ENCODE measurements around the gene PROSER1. TPM values are rescaled to one million over a fixed set of nuclear protein-coding genes. Genes with fewer than 3 reads are reported as not detected.
"Not testable (repeated sequence)": the region's sequence is repeated elsewhere in the genome, so short reads cannot be mapped to it uniquely, and the experiment has no call there.

PROSER1 gene
- total RNA-seq = 10 to 100 TPM in 6 of 8 experiments, 1 to 10 TPM in 2; 6.3 to 43.2 (median 14.1) TPM

- in situ Hi-C loops (cut with MboI; ENCODE audit: low pct_unique_long_range_greater_than_20kb in 2 of 9, low sequenced_read_pairs in 9 of 9, unreplicated experiment in 9 of 9) = loop anchor here in 2 of 9 experiments (25.0 kb wide), 1 partner anchor 574 kb away; the partner anchor contains the start of gene LHFPL6 (in 2 of the 2)
- H3K4me1 ChIP-seq (replicated peaks in 1 of 2) = peaks cover 20 to 28% of the 10 kb centered on the region in 2 donors
- H3K27ac ChIP-seq = peak within 1 kb of the TSS; percentile 98 to 99
- peak; percentile 84 to 97 (median 96) for ATAC-seq (replicated peaks in 6 of 8)
- 0 to 5% (median 1%) methylated on average over 1 to 9 of the region's 41 CpGs; no CpG with 5 or more reads in 4 of the 10 experiments for WGBS, 10 experiments
- peak within 1 kb of the TSS; percentile 48 to 94 (median 57) for H3K4me3 ChIP-seq
Measured at GRCh38 chr13:39037880-39038568, at the start of gene PROSER1, which contains the start of gene NHLRC3. Gene PROSER1 (minus strand): TSS chr13:39038089. CDS start chr13:39037242, 847 bp downstream. Gene NHLRC3 (plus strand): TSS chr13:39038456. CDS start chr13:39038640, 184 bp downstream.

- in situ Hi-C loops (cut with MboI; ENCODE audit: low pct_unique_long_range_greater_than_20kb in 2 of 9, low sequenced_read_pairs in 9 of 9, unreplicated experiment in 9 of 9); H3K4me1 ChIP-seq (replicated peaks in 1 of 2); H3K27ac ChIP-seq; ATAC-seq (replicated peaks in 6 of 8); H3K4me3 ChIP-seq: not testable (repeated sequence)
- WGBS, 10 experiments = 0 to 60% (median 21%) methylated on average over 1 of the region's 1 CpG; no CpG with 5 or more reads in 6 of the 10 experiments
Measured at GRCh38 chr13:39086251-39086945, 48.5 kb upstream of the PROSER1 start.

- H3K27ac ChIP-seq = no peak overlapping the region
- H3K4me3 ChIP-seq = no peak overlapping the region
- H3K4me1 ChIP-seq (replicated peaks in 1 of 2) = no peaks in the 10 kb centered on the region
- 0 to 100% (median 70%) methylated on average over 1 to 3 of the region's 3 CpGs; no CpG with 5 or more reads in 4 of the 10 experiments for WGBS, 10 experiments
- no peak for ATAC-seq (replicated peaks in 6 of 8)
- in situ Hi-C loops (cut with MboI; ENCODE audit: low pct_unique_long_range_greater_than_20kb in 2 of 9, low sequenced_read_pairs in 9 of 9, unreplicated experiment in 9 of 9) = loop anchor here in 1 of 9 experiments (25.0 kb wide), 1 partner anchor 538 kb away; the partner anchor contains the start of gene LHFPL6
Measured at GRCh38 chr13:39073983-39074382, 36.1 kb upstream of the PROSER1 start.

GRCh38 chr13:39072842-39073241 is 35.0 kb upstream of the PROSER1 start:
- 50 to 92% (median 60%) methylated on average over 1 to 2 of the region's 2 CpGs; no CpG with 5 or more reads in 6 of the 10 experiments for WGBS, 10 experiments
- no peak for ATAC-seq (replicated peaks in 6 of 8)
- no peaks in the 10 kb centered on the region for H3K4me1 ChIP-seq (replicated peaks in 1 of 2)
- no peak overlapping the region for H3K4me3 ChIP-seq
- in situ Hi-C loops (cut with MboI; ENCODE audit: low pct_unique_long_range_greater_than_20kb in 2 of 9, low sequenced_read_pairs in 9 of 9, unreplicated experiment in 9 of 9) = loop anchor here in 1 of 9 experiments (25.0 kb wide), 1 partner anchor 539 kb away; the partner anchor contains the start of gene LHFPL6
- no peak overlapping the region for H3K27ac ChIP-seq

- no peak overlapping the region for H3K27ac ChIP-seq
- H3K4me1 ChIP-seq (replicated peaks in 1 of 2) = no peaks in the 10 kb centered on the region
- 60 to 100% methylated on average over 1 to 2 of the region's 4 CpGs; no CpG with 5 or more reads in 8 of the 10 experiments for WGBS, 10 experiments
- in situ Hi-C loops (cut with MboI; ENCODE audit: low pct_unique_long_range_greater_than_20kb in 2 of 9, low sequenced_read_pairs in 9 of 9, unreplicated experiment in 9 of 9) = loop anchor here in 1 of 9 experiments (25.0 kb wide), 1 partner anchor 550 kb away; the partner anchor contains the start of gene LHFPL6
- H3K4me3 ChIP-seq = no peak overlapping the region
- no peak for ATAC-seq (replicated peaks in 6 of 8)
Measured at GRCh38 chr13:39062004-39062403, 24.1 kb upstream of the PROSER1 start.

- in situ Hi-C loops (cut with MboI; ENCODE audit: low pct_unique_long_range_greater_than_20kb in 2 of 9, low sequenced_read_pairs in 9 of 9, unreplicated experiment in 9 of 9) = loop anchor here in 1 of 9 experiments (25.0 kb wide), 1 partner anchor 554 kb away; the partner anchor contains the start of gene LHFPL6
- no peak for ATAC-seq (replicated peaks in 6 of 8)
Measured at GRCh38 chr13:39058040-39058439, 20.2 kb upstream of the PROSER1 start.

GRCh38 chr13:39056018-39056417 is 18.1 kb upstream of the PROSER1 start:
- in situ Hi-C loops (cut with MboI; ENCODE audit: low pct_unique_long_range_greater_than_20kb in 2 of 9, low sequenced_read_pairs in 9 of 9, unreplicated experiment in 9 of 9) = loop anchor here in 1 of 9 experiments (25.0 kb wide), 1 partner anchor 556 kb away; the partner anchor contains the start of gene LHFPL6
- peaks cover 0 to 2% of the 10 kb centered on the region in 2 donors for H3K4me1 ChIP-seq (replicated peaks in 1 of 2)
- ATAC-seq (replicated peaks in 6 of 8) = no peak
- no peak overlapping the region for H3K27ac ChIP-seq
- no peak overlapping the region for H3K4me3 ChIP-seq
- 86 to 100% (median 100%) methylated on average over 1 of the region's 1 CpG; no CpG with 5 or more reads in 1 of the 10 experiments for WGBS, 10 experiments

More at GRCh38 chr13:39058040-39058439, 20.2 kb upstream of the PROSER1 start:
- Histone ChIP-seq H3K4me3 (no peak overlapping the region), H3K27ac (no peak overlapping the region), H3K4me1 (replicated peaks in 1 of 2) (no peaks in the 10 kb centered on the region)

GRCh38 chr13:39054112-39054511 is 16.2 kb upstream of the PROSER1 start:
- in situ Hi-C loops (cut with MboI; ENCODE audit: low pct_unique_long_range_greater_than_20kb in 2 of 9, low sequenced_read_pairs in 9 of 9, unreplicated experiment in 9 of 9) = loop anchor here in 1 of 9 experiments (25.0 kb wide), 1 partner anchor 558 kb away; the partner anchor contains the start of gene LHFPL6
- Histone ChIP-seq H3K27ac (no peak overlapping the region), H3K4me1 (replicated peaks in 1 of 2) (peaks cover 0 to 2% of the 10 kb centered on the region in 2 donors), H3K4me3 (no peak overlapping the region)
- ATAC-seq (replicated peaks in 6 of 8) = no peak
- 60 to 100% (median 80%) methylated on average over 1 to 3 of the region's 3 CpGs for WGBS, 10 experiments

- in situ Hi-C loops (cut with MboI; ENCODE audit: low pct_unique_long_range_greater_than_20kb in 2 of 9, low sequenced_read_pairs in 9 of 9, unreplicated experiment in 9 of 9) = loop anchor here in 1 of 9 experiments (25.0 kb wide), 1 partner anchor 559 kb away; the partner anchor contains the start of gene LHFPL6
- Histone ChIP-seq H3K27ac (no peak overlapping the region), H3K4me3 (no peak overlapping the region), H3K4me1 (replicated peaks in 1 of 2) (peaks cover 0 to 2% of the 10 kb centered on the region in 2 donors)
- peak in 1 of 8 experiments; percentile 48 for ATAC-seq (replicated peaks in 6 of 8)
- WGBS, 10 experiments = 0 to 100% (median 75%) methylated on average over 1 to 5 of the region's 6 CpGs; no CpG with 5 or more reads in 1 of the 10 experiments
Measured at GRCh38 chr13:39052944-39053343, 15.1 kb upstream of the PROSER1 start.

GRCh38 chr13:39051157-39051556 is 13.3 kb upstream of the PROSER1 start:
- ATAC-seq (replicated peaks in 6 of 8) = peak in 2 of 8 experiments; percentile 29 to 57
- in situ Hi-C loops (cut with MboI; ENCODE audit: low pct_unique_long_range_greater_than_20kb in 2 of 9, low sequenced_read_pairs in 9 of 9, unreplicated experiment in 9 of 9) = loop anchor here in 1 of 9 experiments (25.0 kb wide), 1 partner anchor 561 kb away; the partner anchor contains the start of gene LHFPL6
- Histone ChIP-seq H3K27ac (no peak overlapping the region), H3K4me1 (replicated peaks in 1 of 2) (peaks cover 0 to 2% of the 10 kb centered on the region in 2 donors), H3K4me3 (no peak overlapping the region)
- 0 to 100% (median 77%) methylated on average over 1 of the region's 1 CpG; no CpG with 5 or more reads in 1 of the 10 experiments for WGBS, 10 experiments

GRCh38 chr13:39049274-39049673 is 11.4 kb upstream of the PROSER1 start:
- H3K4me3 ChIP-seq = no peak overlapping the region
- H3K4me1 ChIP-seq (replicated peaks in 1 of 2) = peaks cover 0 to 2% of the 10 kb centered on the region in 2 donors
- in situ Hi-C loops (cut with MboI; ENCODE audit: low pct_unique_long_range_greater_than_20kb in 2 of 9, low sequenced_read_pairs in 9 of 9, unreplicated experiment in 9 of 9) = loop anchor here in 3 of 9 experiments (10.0 to 25.0 kb wide), 2 partner anchors 563 to 566 kb away; partner anchors contain the start of gene LHFPL6 (in 2 of the 3)
- WGBS, 10 experiments = 0 to 100% (median 91%) methylated on average over 1 to 3 of the region's 3 CpGs
- H3K27ac ChIP-seq = no peak overlapping the region
- ATAC-seq (replicated peaks in 6 of 8) = no peak

GRCh38 chr13:39048806-39049205 is 10.9 kb upstream of the PROSER1 start:
- ATAC-seq (replicated peaks in 6 of 8) = no peak

More at GRCh38 chr13:39048806-39049205, 10.9 kb upstream of the PROSER1 start:
- in situ Hi-C loops (cut with MboI; ENCODE audit: low pct_unique_long_range_greater_than_20kb in 2 of 9, low sequenced_read_pairs in 9 of 9, unreplicated experiment in 9 of 9) = loop anchor here in 3 of 9 experiments (10.0 to 25.0 kb wide), 2 partner anchors 563 to 566 kb away; partner anchors contain the start of gene LHFPL6 (in 2 of the 3)
- Histone ChIP-seq H3K4me1 (replicated peaks in 1 of 2) (peaks cover 0 to 2% of the 10 kb centered on the region in 2 donors), H3K27ac (no peak overlapping the region), H3K4me3 (no peak overlapping the region)
